Measurements from ENCODE around the gene BOD1. TPM values are rescaled to one million over a fixed set of nuclear protein-coding genes. Genes with fewer than 3 reads are reported as not detected.

Gene BOD1
- 10 to 100 TPM; 46.3 to 53.3 (median 48.7) TPM for total RNA-seq

DNA sequence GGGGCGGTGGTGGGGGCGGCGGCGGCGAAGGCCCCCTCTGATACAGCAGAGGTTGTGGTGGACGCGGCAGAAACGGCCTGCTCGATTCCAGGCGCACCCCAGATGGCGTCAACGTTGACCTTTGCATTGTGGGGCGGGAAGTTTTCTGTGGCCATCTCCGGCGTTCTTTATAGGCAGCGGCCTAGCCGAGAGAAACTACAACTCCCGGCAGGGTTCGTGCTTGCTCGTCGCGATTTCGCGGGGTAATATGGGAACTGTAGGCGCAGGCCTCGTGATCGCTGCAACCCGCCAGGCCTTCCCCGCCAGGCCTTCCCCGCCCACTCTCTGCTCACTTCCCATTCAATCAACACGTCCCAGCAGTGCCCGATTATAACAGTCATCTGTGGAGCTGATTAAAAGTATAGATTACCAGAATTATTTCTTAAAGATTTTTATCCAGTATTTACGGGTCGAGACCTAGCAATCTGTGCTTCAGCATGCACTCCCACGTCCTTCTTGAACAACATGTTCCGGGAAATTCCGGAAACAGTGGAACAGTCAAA lies at the start of gene BOD1:
Gene BOD1, minus strand, starts transcription at position 74 of the 542 bp plus-strand sequence. CDS start 214 bp downstream, outside the sequence.
- H3K27ac ChIP-seq = peak within 1 kb of the TSS; percentile 99
- H3K27me3 ChIP-seq = no peaks in the 10 kb centered on the region
- H3K9me3 ChIP-seq = no peaks in the 10 kb centered on the region
- peak; percentile 98 to 99 for DNase-seq (ENCODE audit: low spot score in 2 of 2)
- H3K36me3 ChIP-seq = peaks cover 9% of the 10 kb centered on the region
- H3K4me1 ChIP-seq = peaks cover 49% of the 10 kb centered on the region
- TF ChIP-seq POLR2AphosphoS5 (IDR thresholded peaks at IDR 0.05) = peak in 2 of 3 donors; percentile 71 to 75
- TF ChIP-seq, protein P1, sequence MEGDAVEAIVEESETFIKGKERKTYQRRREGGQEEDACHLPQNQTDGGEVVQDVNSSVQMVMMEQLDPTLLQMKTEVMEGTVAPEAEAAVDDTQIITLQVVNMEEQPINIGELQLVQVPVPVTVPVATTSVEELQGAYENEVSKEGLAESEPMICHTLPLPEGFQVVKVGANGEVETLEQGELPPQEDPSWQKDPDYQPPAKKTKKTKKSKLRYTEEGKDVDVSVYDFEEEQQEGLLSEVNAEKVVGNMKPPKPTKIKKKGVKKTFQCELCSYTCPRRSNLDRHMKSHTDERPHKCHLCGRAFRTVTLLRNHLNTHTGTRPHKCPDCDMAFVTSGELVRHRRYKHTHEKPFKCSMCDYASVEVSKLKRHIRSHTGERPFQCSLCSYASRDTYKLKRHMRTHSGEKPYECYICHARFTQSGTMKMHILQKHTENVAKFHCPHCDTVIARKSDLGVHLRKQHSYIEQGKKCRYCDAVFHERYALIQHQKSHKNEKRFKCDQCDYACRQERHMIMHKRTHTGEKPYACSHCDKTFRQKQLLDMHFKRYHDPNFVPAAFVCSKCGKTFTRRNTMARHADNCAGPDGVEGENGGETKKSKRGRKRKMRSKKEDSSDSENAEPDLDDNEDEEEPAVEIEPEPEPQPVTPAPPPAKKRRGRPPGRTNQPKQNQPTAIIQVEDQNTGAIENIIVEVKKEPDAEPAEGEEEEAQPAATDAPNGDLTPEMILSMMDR (IDR thresholded peaks at IDR 0.05) = no peak
- H3K4me3 ChIP-seq = peak within 1 kb of the TSS; percentile 99
- 3% methylated on average over 29 of the region's 37 CpGs for WGBS

- H3K27me3 ChIP-seq = no peaks in the 10 kb centered on the region
- H3K4me1 ChIP-seq = peaks cover 4% of the 10 kb centered on the region
- no peaks in the 10 kb centered on the region for H3K36me3 ChIP-seq
- no peak overlapping the region for H3K27ac ChIP-seq
- peak in 1 of 2 donors; percentile 48 for DNase-seq (ENCODE audit: low spot score in 2 of 2)
- WGBS = 67% methylated on average over 4 of the region's 4 CpGs
- no peak overlapping the region for H3K4me3 ChIP-seq
- H3K9me3 ChIP-seq = no peaks in the 10 kb centered on the region
- TF ChIP-seq, protein P1 (IDR thresholded peaks at IDR 0.05) = no peak
- TF ChIP-seq EP300 (IDR thresholded peaks at IDR 0.05) (no peak), POLR2AphosphoS5 (IDR thresholded peaks at IDR 0.05) (no peak), POLR2A (IDR thresholded peaks at IDR 0.05) (no peak)
These were observed 48.9 kb upstream of the BOD1 start for GRCh38 chr5:173665326-173665725.

- WGBS = 44% methylated on average over 6 of the region's 6 CpGs
- TF ChIP-seq POLR2A (IDR thresholded peaks at IDR 0.05) (no peak), POLR2AphosphoS5 (IDR thresholded peaks at IDR 0.05) (no peak), EP300 (IDR thresholded peaks at IDR 0.05) (no peak)
- TF ChIP-seq, protein P1 (IDR thresholded peaks at IDR 0.05) = no peak
- H3K4me1 ChIP-seq = no peaks in the 10 kb centered on the region
- H3K9me3 ChIP-seq = no peaks in the 10 kb centered on the region
- H3K4me3 ChIP-seq = no peak overlapping the region
- DNase-seq (ENCODE audit: low spot score in 2 of 2) = peak in 1 of 2 donors; percentile 77
- H3K27ac ChIP-seq = no peak overlapping the region
- no peaks in the 10 kb centered on the region for H3K27me3 ChIP-seq
- H3K36me3 ChIP-seq = no peaks in the 10 kb centered on the region
These were observed 47.7 kb upstream of the BOD1 start for GRCh38 chr5:173664154-173664526.

GRCh38 chr5:173663352-173664153 lies 47.1 kb upstream of the BOD1 start:
- TF ChIP-seq, protein P1 (IDR thresholded peaks at IDR 0.05) = no peak
- no peak for TF ChIP-seq POLR2A (IDR thresholded peaks at IDR 0.05)
- no peak for TF ChIP-seq EP300 (IDR thresholded peaks at IDR 0.05)
- no peak for TF ChIP-seq POLR2AphosphoS5 (IDR thresholded peaks at IDR 0.05)
- no peaks in the 10 kb centered on the region for H3K27me3 ChIP-seq
- H3K4me3 ChIP-seq = no peak overlapping the region
- 93% methylated on average over 12 of the region's 13 CpGs for WGBS
- H3K27ac ChIP-seq = no peak overlapping the region
- H3K9me3 ChIP-seq = no peaks in the 10 kb centered on the region
- no peaks in the 10 kb centered on the region for H3K36me3 ChIP-seq
- no peaks in the 10 kb centered on the region for H3K4me1 ChIP-seq
- peak in 1 of 2 donors; percentile 34 for DNase-seq (ENCODE audit: low spot score in 2 of 2)

- Histone ChIP-seq H3K36me3 (no peaks in the 10 kb centered on the region), H3K27me3 (no peaks in the 10 kb centered on the region), H3K9me3 (no peaks in the 10 kb centered on the region), H3K4me1 (no peaks in the 10 kb centered on the region), H3K4me3 (no peak overlapping the region), H3K27ac (no peak overlapping the region)
- WGBS = 86% methylated on average over 12 of the region's 12 CpGs
- DNase-seq (ENCODE audit: low spot score in 2 of 2) = peak in 1 of 2 donors; percentile 37
- TF ChIP-seq, protein P1 (IDR thresholded peaks at IDR 0.05) = no peak
These were observed 46.3 kb upstream of the BOD1 start for GRCh38 chr5:173662581-173663351.
